Rectal smooth muscle tissue (tissue), 1 donor: ENCODE data around the gene ELL.

Experiments used
- H3K27ac ChIP-seq: one replicate; pipeline ENCODE4 v1.7.0; 2013; ENCODE audit warnings: low read depth, low read length, inconsistent platforms
- H3K27me3 ChIP-seq: one replicate; pipeline ENCODE4 v1.7.0; 2013; ENCODE audit warnings: low read length; ENCODE audit not compliant: control insufficient read depth, insufficient read depth
- H3K36me3 ChIP-seq: one replicate; pipeline ENCODE4 v1.7.0; 2013; ENCODE audit warnings: low read length; ENCODE audit not compliant: control insufficient read depth, insufficient read depth
- H3K4me1 ChIP-seq: one replicate; pipeline ENCODE4 v1.7.0; 2013; ENCODE audit warnings: low read length; ENCODE audit not compliant: control insufficient read depth, insufficient read depth
- H3K4me3 ChIP-seq: one replicate; pipeline ENCODE4 v1.7.0; 2013; ENCODE audit warnings: low read length
- H3K9ac ChIP-seq: one replicate; pipeline ENCODE4 v1.7.0; 2013; ENCODE audit warnings: low read length

The ELL gene

GRCh38 chr19:18489627-18490184 is 32.2 kb downstream of the ELL start:
- no peak overlapping the region for H3K4me3 ChIP-seq
- no peaks in the 10 kb centered on the region for H3K36me3 ChIP-seq
- H3K27ac ChIP-seq: no peak overlapping the region
- no peak overlapping the region for H3K9ac ChIP-seq
- peaks cover 13% of the 10 kb centered on the region for H3K4me1 ChIP-seq
- no peaks in the 10 kb centered on the region for H3K27me3 ChIP-seq

GRCh38 chr19:18488838-18489626 is 32.8 kb downstream of the ELL start:
- no peaks in the 10 kb centered on the region for H3K36me3 ChIP-seq
- H3K27me3 ChIP-seq: no peaks in the 10 kb centered on the region
- H3K27ac ChIP-seq: no peak overlapping the region
- peaks cover 13% of the 10 kb centered on the region for H3K4me1 ChIP-seq
- H3K9ac ChIP-seq: no peak overlapping the region
- H3K4me3 ChIP-seq: no peak overlapping the region

- Histone ChIP-seq H3K4me1 (peaks cover 13% of the 10 kb centered on the region), H3K27ac (no peak overlapping the region)
Observed at GRCh38 chr19:18488403-18488723, 33.5 kb downstream of the ELL start.

GRCh38 chr19:18487576-18488402 is 34.1 kb downstream of the ELL start:
- Histone ChIP-seq H3K4me3 (no peak overlapping the region), H3K27ac (no peak overlapping the region), H3K36me3 (no peaks in the 10 kb centered on the region), H3K9ac (no peak overlapping the region), H3K4me1 (peaks cover 13% of the 10 kb centered on the region), H3K27me3 (no peaks in the 10 kb centered on the region)

More at GRCh38 chr19:18488403-18488723, 33.5 kb downstream of the ELL start:
- Histone ChIP-seq H3K27me3 (no peaks in the 10 kb centered on the region), H3K4me3 (no peak overlapping the region), H3K9ac (no peak overlapping the region), H3K36me3 (no peaks in the 10 kb centered on the region)

- no peak overlapping the region for H3K4me3 ChIP-seq
- H3K9ac ChIP-seq: no peak overlapping the region
- H3K36me3 ChIP-seq: no peaks in the 10 kb centered on the region
- no peaks in the 10 kb centered on the region for H3K27me3 ChIP-seq
- peaks cover 13% of the 10 kb centered on the region for H3K4me1 ChIP-seq
- H3K27ac ChIP-seq: no peak overlapping the region
Observed at GRCh38 chr19:18486746-18487145, 35.1 kb downstream of the ELL start.

- Histone ChIP-seq H3K27me3 (no peaks in the 10 kb centered on the region), H3K27ac (no peak overlapping the region), H3K36me3 (no peaks in the 10 kb centered on the region), H3K9ac (no peak overlapping the region), H3K4me1 (peaks cover 18% of the 10 kb centered on the region), H3K4me3 (no peak overlapping the region)
Observed at GRCh38 chr19:18484992-18485391, 36.9 kb downstream of the ELL start.

- H3K9ac ChIP-seq: no peak overlapping the region
- H3K27me3 ChIP-seq: no peaks in the 10 kb centered on the region
- no peak overlapping the region for H3K4me3 ChIP-seq
- peaks cover 14% of the 10 kb centered on the region for H3K4me1 ChIP-seq
- no peak overlapping the region for H3K27ac ChIP-seq
- no peaks in the 10 kb centered on the region for H3K36me3 ChIP-seq
Observed at GRCh38 chr19:18483119-18483890, 38.6 kb downstream of the ELL start.

- Histone ChIP-seq H3K9ac (no peak overlapping the region), H3K4me3 (no peak overlapping the region), H3K4me1 (peaks cover 14% of the 10 kb centered on the region), H3K36me3 (no peaks in the 10 kb centered on the region), H3K27me3 (no peaks in the 10 kb centered on the region), H3K27ac (no peak overlapping the region)
Observed at GRCh38 chr19:18481505-18482222, 40.2 kb downstream of the ELL start.

GRCh38 chr19:18480006-18480691 is 41.7 kb downstream of the ELL start:
- Histone ChIP-seq H3K4me3 (peak overlapping the region; percentile 10), H3K36me3 (no peaks in the 10 kb centered on the region), H3K27me3 (no peaks in the 10 kb centered on the region), H3K27ac (peak overlapping the region; percentile 76), H3K9ac (no peak overlapping the region), H3K4me1 (peaks cover 8% of the 10 kb centered on the region)

- Histone ChIP-seq H3K4me3 (no peak overlapping the region), H3K27me3 (no peaks in the 10 kb centered on the region), H3K4me1 (peaks cover 8% of the 10 kb centered on the region), H3K36me3 (no peaks in the 10 kb centered on the region), H3K9ac (no peak overlapping the region), H3K27ac (peak overlapping the region; percentile 41)
Observed at GRCh38 chr19:18478545-18479311, 43.1 kb downstream of the ELL start.

- H3K27ac ChIP-seq: no peak overlapping the region
- H3K27me3 ChIP-seq: no peaks in the 10 kb centered on the region
- peaks cover 8% of the 10 kb centered on the region for H3K4me1 ChIP-seq
- no peak overlapping the region for H3K9ac ChIP-seq
- H3K4me3 ChIP-seq: no peak overlapping the region
- no peaks in the 10 kb centered on the region for H3K36me3 ChIP-seq
Observed at GRCh38 chr19:18477974-18478373, 43.9 kb downstream of the ELL start.
